GM18907 (cell line): ENCODE data around the gene PACSIN1.

Experiments
- ATAC-seq: cut with Tn5 transposase; IDR thresholded peaks from one replicate; pipeline ENCODE4 v1.9.1; 2021; ENCODE audit warnings: mild to moderate bottlenecking, moderate library complexity; ENCODE audit not compliant: unreplicated experiment

Gene PACSIN1

DNA sequence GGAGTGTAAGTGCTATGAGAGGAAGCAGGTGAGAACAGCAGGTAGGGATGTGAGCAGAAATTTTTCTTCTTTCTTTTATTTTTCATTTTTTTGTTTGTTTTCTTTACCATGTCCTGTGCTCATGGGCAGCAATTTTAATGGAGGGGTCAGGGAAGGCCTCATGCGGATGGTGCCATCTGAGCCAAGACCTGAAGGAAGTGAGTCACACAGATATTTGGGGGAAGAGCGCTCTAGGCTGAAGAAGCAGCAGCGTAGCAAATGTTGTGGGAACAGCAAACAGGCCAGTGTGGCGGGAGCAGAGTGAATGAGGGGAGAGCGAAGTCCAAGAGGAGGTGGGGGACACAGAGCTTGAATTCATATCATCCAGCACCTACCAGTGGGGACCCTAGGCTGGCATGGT lies 77.5 kb downstream of the PACSIN1 start:
- ATAC-seq: no peak

DNA sequence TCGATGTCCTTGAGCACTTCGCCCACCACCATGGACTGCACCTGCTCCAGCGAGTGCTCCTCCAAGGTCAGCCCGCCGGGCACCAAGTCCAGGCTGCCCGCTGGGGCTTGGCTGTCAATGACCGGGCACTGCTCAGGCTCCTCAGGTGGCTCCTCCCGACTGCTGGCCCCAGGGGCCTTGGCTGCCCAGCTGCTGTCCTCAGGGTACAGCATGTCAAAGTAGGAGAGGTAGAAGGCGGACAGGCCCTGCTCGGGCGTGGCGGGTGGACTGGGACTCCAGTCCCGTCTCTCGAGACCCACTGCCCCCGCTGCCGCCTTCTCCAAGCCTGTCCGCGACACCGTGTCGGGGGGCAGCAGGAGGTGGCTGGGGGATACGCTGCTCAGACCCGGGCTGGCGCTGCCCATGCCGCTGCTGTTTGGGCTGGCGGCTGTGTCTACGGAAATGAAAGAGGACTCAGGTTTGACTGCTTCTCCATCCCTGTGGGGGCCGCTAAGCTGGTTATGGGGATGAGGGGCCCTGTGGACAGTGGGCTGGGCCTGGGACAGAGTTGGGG lies 78.3 kb downstream of the PACSIN1 start:
- no peak for ATAC-seq

DNA sequence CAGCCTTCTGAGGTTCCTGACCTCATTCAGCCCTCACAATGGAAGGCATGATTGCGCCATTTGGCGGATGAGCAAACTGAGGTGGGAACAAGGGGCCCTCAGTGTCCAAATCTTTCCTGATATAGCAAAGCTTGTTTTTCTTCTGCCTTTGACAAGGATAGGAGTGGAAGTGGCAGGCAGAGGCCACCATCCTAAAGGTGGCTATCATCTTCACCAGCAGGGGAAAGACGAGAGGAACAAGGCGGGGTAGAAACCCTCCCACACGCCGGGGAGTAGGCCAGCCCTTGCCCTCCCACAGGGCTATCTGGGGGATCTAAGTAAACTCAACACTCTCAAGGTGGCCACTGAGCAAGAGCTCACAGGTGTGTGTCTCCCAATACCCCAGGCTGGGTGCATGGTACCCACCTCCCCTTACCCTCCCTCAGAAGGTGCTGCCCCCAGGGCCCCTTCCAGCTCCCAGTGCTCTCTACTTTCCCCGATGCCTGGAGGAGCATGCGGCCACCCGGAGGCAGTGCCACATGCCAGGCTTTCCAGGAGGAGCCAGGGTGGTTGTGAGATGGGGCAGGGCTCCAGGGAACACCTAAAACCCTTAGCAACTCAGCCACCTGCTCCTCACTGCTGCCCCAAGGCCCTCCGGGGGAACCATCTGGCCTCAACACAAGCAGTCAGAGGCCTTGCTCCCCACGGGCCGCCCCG lies 79.0 kb downstream of the PACSIN1 start:
- ATAC-seq: no peak

DNA sequence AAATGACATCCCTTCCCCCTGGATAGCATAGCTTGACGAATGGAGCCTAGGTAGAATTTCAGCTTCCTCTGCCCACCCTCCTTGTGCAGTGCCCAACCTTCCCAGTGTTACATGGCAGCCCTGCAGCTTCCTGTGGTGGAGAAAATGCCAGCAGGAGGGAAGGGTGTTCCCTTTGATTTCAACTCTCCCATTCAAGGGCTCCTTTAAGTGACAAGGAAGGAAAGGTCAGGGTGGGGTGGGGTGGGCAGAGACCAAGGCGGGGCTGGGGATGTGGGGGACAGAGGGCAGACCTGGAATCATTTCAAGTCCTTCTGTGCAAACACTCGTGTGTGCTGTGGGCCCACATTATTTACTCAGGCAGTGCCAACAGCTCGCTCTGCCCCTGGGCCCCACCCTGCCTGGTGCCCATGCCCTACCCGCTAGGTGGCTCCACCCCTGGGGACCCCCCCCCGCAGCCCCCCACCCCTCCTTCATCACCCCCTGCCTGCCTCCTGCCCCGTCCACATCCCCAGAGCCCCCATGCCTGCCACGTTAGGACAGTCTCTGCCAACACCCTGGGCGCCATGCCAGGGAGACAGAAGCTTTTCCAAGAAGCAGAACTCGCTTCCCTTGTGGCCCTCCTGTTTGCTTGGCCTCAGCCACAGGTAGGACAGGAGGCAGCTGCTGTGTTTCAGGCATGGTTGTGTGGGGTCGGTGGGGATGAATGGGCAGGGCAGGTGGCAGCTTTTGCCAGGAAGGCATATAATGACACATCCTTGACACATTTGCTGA lies 80.9 kb downstream of the PACSIN1 start:
- ATAC-seq: no peak

DNA sequence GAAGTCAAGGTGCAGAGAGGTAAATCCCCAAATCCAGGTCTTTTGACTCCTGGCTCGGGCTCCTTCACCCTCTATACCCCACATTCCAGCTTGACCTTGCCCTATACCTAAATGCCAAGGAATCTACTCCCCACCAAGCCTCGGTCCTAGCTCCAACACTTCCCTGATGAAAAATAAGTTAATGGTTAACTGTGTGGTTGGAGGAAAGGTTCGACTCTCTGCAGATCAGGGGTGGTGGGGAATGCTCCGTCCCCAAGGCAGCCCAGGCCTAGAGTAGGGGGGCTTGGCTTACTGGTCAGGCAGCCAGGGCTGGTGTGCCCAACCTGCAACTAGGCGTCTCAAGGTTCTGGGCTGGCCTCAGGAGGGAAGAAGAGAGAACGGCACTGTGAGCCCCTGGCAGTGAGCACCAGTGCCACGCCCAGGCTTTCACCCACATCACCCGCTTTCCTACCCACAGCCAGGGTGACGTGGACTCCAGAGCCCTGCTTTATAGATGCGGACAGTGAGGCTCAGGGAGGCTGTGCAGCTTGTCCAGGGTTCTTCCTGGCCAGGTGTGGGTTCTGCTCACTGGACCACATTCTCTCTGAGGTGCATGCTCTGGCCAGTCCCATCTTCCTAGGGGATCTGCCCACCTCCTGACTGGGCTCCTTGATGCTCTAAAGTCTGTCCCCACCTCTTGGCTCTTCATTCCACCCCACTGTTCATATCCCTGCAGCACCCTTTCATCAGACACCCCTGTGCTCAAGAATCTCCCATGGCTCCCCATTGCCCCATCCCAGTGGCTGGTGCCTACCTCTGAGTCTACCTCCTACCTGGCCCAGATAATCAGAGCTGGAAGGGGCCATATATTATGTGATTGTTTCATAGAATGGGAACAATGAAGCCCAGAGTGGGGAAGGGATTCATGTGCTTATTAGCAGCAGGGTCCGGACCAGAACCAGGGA lies 82.1 kb downstream of the PACSIN1 start:
- no peak for ATAC-seq

DNA sequence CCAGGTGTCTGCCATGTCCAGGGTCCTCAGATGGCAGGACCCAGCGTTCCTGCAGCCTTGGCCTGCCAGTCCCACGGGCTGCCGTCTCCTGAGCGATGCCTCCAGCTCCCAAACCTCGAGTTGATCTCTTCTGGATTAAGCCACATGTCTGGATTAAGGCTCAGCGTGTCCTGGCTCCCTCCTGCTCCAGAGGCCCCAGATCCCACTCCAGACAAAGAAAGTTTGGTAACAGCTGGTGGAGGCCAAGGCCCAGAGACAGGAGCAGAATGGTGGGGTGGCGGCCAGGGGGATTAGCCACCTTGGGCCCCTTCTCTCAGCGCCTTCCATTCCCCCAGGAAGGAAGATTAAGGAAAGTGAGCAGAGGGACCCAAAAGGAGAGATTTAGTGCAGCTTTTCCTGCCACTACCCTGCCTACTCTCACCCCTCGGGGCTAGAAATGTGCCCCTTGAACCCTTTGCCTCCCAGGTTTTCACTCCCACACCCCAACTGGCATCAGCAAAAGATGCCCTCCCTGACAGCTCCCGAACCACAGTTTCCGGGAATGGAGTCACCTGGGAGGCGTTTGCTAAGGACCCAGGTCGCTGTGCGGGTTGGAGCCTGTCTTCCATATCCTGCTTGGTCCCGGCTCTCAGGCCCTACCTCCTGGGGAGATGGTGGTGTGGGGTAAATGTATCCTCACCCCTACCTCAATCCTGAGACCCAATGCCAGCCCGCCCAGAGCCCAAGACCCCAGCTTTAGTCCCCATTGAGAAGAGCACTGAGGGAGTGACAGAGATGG lies 83.3 kb downstream of the PACSIN1 start:
- no peak for ATAC-seq

DNA sequence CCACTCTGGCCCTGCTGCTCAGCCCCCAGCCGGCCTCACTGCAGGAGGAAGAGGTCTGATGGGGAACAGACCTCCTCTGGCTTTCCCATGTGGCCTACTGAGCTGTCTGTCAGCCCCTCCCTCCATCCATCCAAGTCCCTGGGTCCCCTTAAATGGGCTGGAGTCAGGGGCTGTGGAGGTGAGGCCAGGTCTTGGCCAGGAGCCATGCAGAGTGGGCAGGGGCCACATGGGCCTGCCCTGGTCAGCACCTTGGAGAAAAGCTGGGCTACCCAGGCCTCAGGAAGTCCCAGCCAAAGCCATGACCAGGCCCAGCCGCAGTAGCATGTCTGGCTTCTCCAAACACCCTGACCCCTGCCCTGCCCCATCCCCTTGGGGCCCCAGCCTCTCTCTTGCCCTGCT lies 83.9 kb downstream of the PACSIN1 start:
- no peak for ATAC-seq

DNA sequence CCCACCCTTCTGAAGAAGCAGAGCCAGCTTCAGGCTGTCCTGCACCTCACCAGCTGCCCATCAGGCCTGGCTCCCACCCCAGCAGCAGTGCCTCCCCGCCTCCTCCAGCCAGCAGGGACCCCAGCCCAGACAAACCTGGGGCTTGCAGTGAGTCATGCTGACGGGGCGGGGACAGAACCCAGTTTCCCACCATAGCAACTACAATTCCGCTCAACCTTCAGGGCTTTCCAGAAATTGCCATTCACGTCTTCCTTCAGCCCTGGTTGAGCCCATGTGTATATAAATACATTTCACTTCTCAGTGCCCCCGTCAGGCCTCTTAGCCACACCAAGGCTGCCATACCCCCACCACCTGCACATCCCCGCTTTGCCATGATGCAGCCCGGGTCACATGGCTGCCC lies 85.8 kb downstream of the PACSIN1 start:
- no peak for ATAC-seq

DNA sequence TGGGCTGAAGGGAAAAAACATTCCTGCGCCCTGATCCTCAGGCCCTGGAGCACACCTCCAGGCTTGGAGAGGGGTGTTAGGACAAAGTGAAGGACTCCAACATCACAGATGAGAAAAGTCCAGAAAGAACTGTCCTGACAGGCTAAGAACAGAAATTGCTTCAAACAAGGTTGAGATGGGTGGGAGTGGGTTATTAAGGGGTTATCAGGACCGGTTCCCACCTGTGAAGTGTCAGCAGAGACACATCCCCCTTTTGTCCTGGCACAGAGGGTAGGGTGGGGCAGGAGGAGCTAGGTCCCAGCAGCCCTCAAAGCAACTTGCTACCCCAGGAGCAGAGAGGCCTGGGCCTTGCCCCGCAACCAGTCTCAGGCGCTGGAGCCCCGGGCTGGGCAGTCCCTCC lies 86.7 kb downstream of the PACSIN1 start:
- no peak for ATAC-seq

DNA sequence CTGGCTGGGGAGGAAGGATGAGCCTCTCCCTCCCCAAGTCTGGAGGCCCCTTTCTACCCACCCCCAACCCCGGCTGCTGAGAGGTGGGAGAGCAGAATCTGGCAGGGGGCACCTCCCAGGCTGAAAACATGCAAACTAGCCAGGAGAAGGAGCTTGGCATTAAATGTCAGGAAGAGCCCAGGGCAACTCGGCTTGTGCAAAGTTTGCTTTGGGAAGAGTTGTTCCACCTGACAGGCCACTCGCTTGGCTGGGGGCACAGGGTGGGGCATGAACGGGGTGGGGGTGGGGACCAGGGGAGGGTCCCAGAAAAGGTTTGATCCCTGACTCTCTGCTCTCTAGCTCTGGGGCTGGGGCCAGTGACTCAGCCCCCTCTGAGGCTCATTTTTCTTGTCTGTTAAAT lies 87.3 kb downstream of the PACSIN1 start:
- no peak for ATAC-seq

DNA sequence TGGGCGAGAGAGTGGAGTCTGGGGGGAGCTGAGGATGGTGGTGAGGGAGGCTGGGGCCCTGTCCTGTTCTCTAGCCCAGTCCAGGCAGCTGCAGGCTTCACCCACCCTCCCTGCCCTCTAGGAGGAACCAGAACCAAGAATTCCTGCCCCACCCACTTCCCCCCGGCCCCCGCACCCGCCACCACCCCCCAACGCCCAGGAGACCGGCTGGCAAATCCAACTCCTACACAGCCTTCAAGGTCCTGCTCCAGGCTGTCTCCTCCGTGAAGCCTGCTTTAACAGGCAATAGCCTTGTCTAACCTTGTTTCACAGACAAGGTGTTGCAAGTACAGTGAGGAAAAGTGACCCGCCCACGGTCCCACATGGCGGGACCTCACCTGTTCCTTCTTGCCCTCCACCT lies 87.9 kb downstream of the PACSIN1 start:
- ATAC-seq: no peak

DNA sequence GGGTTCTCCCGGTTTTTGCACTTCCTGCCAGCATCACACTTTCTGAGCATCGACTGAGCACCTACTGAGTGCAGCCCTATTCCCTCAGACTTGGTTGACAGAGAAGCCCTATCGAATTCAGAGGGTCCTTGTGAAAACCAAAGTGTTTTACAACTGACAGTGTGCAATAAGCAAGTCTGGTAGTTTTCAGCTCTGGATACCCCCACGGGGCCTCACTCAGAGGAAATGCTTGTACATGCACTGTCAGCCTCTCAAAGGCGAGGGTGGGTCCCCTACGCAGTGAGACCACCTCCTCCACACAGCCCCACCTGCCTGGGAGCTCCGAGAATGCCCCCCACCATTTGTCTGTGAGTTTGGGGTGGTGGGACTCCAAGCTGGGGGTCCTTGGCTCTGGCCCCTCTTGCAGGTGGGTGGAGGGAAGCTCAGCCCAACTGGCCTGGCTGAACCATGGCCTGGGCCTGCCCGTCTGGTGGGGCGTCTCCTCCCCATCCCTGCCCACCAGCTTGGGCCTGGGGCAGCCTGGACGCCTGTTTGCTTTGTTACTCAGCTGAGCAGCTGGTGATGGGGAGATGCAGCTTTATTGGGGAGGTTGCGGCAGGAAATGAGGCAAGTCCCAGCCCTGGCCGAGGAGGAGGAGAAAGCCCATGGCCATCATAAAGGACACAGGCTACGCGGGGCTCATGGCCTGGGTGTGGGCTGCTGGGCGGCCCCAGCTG lies 88.6 kb downstream of the PACSIN1 start:
- no peak for ATAC-seq

DNA sequence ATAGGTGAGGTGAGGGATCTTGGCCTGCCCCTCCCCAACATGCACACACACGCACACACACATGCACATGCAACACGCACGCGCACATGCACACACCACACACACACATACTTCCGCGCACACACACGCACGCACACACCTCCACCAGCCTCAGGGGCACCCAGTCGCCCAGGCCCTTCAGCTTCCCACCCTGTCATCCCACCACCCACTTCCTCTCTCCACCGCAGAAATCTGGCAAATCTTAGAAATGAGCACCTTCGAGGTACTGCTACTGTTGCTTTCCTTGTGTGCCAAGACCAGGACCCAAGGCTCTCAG lies 89.1 kb downstream of the PACSIN1 start:
- ATAC-seq: no peak

DNA sequence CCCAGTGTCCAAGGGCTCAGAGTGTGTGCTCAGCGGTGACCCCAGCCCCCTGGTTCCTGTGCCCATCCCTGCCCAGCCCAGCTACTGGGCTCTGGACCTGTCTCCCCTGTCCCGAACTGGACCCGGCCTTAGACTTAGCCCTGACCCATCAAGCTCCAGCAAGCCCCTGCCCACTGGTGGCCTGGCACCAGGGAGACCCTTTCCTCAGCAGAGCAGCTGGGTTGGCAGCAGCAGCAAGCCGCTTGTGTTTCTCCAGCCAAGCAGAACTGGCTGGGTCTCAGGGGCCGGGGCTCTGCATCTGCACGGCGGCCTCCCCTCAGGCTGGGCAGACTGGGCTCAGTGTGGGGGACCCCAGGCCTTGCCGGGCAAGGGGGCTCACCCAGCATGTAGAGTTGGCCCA lies 89.5 kb downstream of the PACSIN1 start:
- ATAC-seq: no peak

DNA sequence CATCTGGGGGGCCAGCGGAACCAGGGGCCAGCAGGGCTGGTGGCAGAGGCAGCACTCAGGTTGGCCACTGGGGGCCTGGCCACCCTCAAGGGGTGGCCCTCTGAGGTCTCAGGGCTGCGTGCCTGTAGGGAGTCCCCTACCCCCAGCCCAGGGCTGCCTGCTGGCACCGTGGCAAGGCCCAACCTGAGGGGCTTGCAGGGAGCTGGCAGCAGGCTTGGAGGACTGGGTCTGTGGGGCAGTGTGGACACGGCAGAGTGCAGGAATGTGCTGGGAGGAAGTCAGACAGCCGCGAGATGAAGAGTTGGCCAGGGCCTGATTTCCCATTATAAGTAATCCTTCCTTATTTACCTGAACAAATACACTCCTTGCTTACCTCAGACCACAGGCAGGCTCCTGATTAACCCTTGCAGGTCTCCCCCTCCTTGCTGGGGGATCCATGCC lies 90.2 kb downstream of the PACSIN1 start, which contains the start of gene SPDEF:
SPDEF (minus strand) TSS at position 299 of the 441 bp plus-strand sequence. CDS start 11,874 bp downstream, outside the sequence.
- ATAC-seq: no peak

DNA sequence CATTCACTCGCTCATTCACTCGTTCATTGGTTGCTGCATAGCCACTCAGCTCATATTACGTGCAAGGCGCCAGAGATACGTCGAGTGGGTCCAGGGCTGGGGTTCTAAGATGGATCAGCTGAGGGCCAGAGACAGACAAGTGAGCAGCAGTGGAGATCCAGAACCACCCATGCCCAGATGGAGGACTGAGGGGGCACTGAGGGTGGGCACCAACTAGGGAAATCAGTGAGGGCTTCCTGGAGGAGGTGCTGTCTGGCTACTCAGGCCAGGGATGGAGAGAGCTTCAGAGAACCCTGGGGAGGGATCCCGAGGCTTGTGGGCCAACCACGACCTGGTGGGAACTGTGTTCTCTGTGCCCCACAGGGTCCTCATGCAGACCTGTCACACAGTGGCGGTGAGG lies 90.6 kb downstream of the PACSIN1 start:
- ATAC-seq: no peak

DNA sequence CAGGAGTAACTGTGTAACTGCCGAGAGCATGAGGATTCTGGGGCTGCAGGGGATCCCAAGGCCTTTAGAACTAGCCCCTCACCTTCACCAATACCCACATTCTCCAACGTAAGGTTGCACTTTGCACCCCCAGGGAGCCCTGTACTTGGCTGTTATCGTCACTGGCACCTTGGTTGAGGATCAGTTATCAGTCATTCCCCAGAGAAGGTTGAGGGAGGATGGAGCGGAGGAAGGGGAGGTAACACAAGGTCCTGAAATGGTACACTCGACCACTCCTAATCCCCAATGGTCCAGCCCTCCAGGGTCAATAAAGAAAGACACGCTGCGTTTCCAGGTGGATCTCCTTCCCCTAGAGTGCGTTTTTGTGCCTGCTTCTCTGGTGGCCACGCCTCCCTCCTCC lies 91.4 kb downstream of the PACSIN1 start:
- no peak for ATAC-seq

DNA sequence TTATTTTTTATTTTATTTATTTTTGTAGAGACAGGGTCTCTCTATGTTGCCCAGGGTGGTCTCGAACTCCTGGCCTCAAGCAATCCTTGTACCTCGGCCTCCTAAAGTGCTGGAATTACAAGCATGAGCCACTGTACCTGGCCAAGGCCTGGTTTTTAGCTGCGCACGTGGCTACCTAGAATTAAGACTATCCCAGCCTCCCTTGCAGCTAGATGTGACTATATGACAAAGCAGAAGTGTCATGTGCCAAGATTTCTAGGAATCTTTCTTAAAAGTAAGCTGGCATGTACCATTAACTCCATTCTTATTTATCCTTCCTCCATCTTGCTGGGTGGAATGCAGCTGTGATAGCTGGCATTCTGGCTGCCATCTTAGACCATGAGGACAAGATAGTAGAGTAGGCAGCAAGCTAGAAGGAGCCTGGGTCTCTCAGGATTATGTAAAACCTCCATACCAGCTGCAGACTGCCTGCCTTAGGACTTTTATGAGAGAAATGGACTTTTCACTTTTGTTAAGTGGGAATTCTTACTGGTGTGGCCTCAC lies 92.4 kb downstream of the PACSIN1 start:
- no peak for ATAC-seq

DNA sequence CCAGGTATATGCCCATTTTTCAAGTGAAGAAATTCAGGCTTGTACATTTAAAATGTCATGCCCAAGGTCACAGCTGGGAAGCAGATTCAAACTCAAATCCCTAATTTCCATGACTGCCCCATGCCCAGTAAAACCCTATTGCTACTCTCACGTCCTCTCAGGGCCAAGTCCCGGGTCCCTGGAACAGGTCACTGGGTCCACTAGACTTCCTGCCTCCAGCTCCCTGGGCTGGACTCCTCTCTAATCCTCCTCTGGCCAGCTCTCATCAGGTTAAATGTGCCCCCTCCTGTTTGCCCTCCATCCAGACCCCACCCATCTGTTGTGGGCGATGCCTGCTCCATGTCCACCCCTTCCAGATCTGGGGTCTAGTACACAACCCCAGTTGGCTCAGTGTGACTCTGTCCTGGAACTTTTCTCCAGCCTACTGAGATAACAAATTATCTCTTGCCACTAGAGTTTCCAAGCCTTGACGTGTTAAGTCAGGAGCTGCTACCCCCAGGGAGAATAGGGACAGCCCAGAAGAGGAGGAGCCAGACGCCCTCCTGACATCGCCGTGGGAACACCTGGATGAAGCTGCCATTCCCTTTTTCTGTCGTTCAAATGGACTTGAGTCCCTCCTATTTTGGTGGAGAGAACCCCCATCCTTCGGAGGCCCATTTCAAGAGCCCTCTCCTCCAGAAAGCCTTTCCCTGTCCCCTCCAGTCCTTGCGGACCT lies 93.9 kb downstream of the PACSIN1 start:
- no peak for ATAC-seq
